K562 (cell line): Measurements from ENCODE around the gene PLA2G2C. TPM values are rescaled to one million over a fixed set of nuclear protein-coding genes. Genes with fewer than 3 reads are reported as not detected.

Experiments used
- BHLHE40 ChIP-seq: IDR thresholded peaks from 2 replicates; pipeline ENCODE4 v1.6.1; 2011; ENCODE audit warnings: low read length, improper control_type of control experiment
- BRD9 ChIP-seq: fragments of 450-650 bp; IDR thresholded peaks from 2 replicates; pipeline ENCODE4 v1.6.1; 2018; ENCODE audit warnings: low read depth; ENCODE audit not compliant: partially characterized antibody
- CAMTA2 ChIP-seq: fragments of 250-450 bp; sonication (Bioruptor Pico); conservative IDR thresholded peaks from 2 replicates; pipeline ENCODE4 v1.5.1; 2022
- CHCHD3 ChIP-seq: fragments of 250-450 bp; sonication (Bioruptor Pico); IDR thresholded peaks from 2 replicates; pipeline ENCODE4 v2.1.2; 2022; ENCODE audit warnings: mild to moderate bottlenecking
- GTF2E2 ChIP-seq: fragments of 200-800 bp; sonication (Bioruptor generic); IDR thresholded peaks from 2 replicates; pipeline ENCODE4 v1.6.1; 2016; ENCODE audit warnings: missing genetic modification characterization, missing compliant biosample characterization
- L3MBTL2 ChIP-seq: fragments of 450-650 bp; IDR thresholded peaks from 2 replicates; pipeline ENCODE4 v1.6.1; 2016; ENCODE audit warnings: mild to moderate bottlenecking, moderate library complexity
- MCM7 ChIP-seq, 2 experiments: fragments of 450-650 bp; IDR thresholded peaks; 2 replicates each; pipeline ENCODE4 v1.6.1; 2016 to 2018
- MTA2 ChIP-seq: fragments of 450-650 bp; IDR thresholded peaks from 2 replicates; pipeline ENCODE4 v1.6.1; 2016; ENCODE audit warnings: low read depth
- MYC ChIP-seq, 2 experiments: fragments of 250-450 bp in 1 of 2; sonication (Bioruptor Pico) in 1 of 2; IDR thresholded peaks; 2 replicates each; pipeline versions ENCODE4 v1.5.1 to v1.6.1; 2012 to 2021; ENCODE audit warnings: low read depth in 2 of 2, borderline replicate concordance in 1 of 2, improper control_type of control experiment in 1 of 2, low read length in 1 of 2, mild to moderate bottlenecking in 1 of 2, moderate library complexity in 1 of 2
- NR4A1 ChIP-seq, 2 experiments: fragments of 250-450 bp in 1 of 2; fragments of 450-650 bp in 1 of 2; sonication (Bioruptor Pico) in 1 of 2; IDR thresholded peaks; 2 replicates each; pipeline versions ENCODE4 v1.4.0 to v1.6.1; 2016 to 2020; ENCODE audit warnings: mild to moderate bottlenecking in 2 of 2, missing compliant biosample characterization in 1 of 2, missing genetic modification characterization in 1 of 2, moderate library complexity in 1 of 2
- PTRF ChIP-seq: fragments of 450-650 bp; IDR thresholded peaks from 2 replicates; pipeline ENCODE4 v1.6.1; 2016; ENCODE audit warnings: mild to moderate bottlenecking, missing genetic modification characterization, missing compliant biosample characterization
- ZFP36 ChIP-seq: fragments of 150-350 bp; IDR thresholded peaks from 2 replicates; pipeline ENCODE4 v1.6.1; 2018; ENCODE audit warnings: low read length, low read depth; ENCODE audit not compliant: partially characterized antibody
- ZNF124 ChIP-seq: sonication (generic); formaldehyde crosslinking; IDR thresholded peaks from 2 replicates; pipeline ENCODE4 v1.8.1; 2022; ENCODE audit warnings: missing genetic modification reagents
- ZNF583 ChIP-seq: fragments of 250-450 bp; sonication (Bioruptor Pico); IDR thresholded peaks from 2 replicates; pipeline ENCODE4 v1.4.0; 2020
- polyA plus RNA-seq, 8 experiments: library from polyadenylated mRNA; depleted of rRNA in 4 of 8; stranded (reverse) in 5 of 8; unstranded in 3 of 8; fragments of >200 nt; fragmentation: Nextera tagmentation in 2 of 8; fragmentation: Illumina TruSeq in 1 of 8; extraction: Ambion mirVana in 2 of 8; extraction: Trizol in 1 of 8; gene quantifications; 2 replicates each; pipeline versions ENCODE4 v1.2.1 to v1.2.3, GENCODE V29; 2011 to 2014; ENCODE audit warnings: inconsistent platforms in 1 of 8, missing spikeins in 1 of 8
- total RNA-seq, 7 experiments: library from RNA; depleted of rRNA in 6 of 7; stranded (reverse); fragments of >200 nt in 6 of 7; fragmentation: Illumina TruSeq in 2 of 7; extraction: Trizol in 2 of 7; gene quantifications; 2 replicates each; pipeline versions ENCODE4 v1.2.1 to v1.2.3, GENCODE V29; 2011 to 2021; ENCODE audit warnings: low replicate concordance in 1 of 7
- TF ChIP-seq, protein P1 (sequence below), 2 experiments: fragments of 450-650 bp; IDR thresholded peaks; 2 replicates each; pipeline ENCODE4 v1.6.1; 2018; ENCODE audit warnings: mild to moderate bottlenecking in 2 of 2, low read depth in 1 of 2; ENCODE audit not compliant: partially characterized antibody in 2 of 2
- TF ChIP-seq, protein P2 (sequence below), 2 experiments: fragments of 450-650 bp in 1 of 2; sonication (generic) in 1 of 2; formaldehyde crosslinking in 1 of 2; IDR thresholded peaks in 1 of 2; conservative IDR thresholded peaks in 1 of 2; 2 replicates each; pipeline versions ENCODE4 v1.6.1 to v1.8.1; 2016 to 2023; ENCODE audit warnings: mild to moderate bottlenecking in 2 of 2, moderate library complexity in 2 of 2, inconsistent platforms in 1 of 2, missing genetic modification reagents in 1 of 2
- TF ChIP-seq, protein P3 (sequence below): fragments of 200-400 bp; formaldehyde crosslinking; IDR thresholded peaks from 2 replicates; pipeline ENCODE4 v1.6.1; 2017; ENCODE audit warnings: mild to moderate bottlenecking, low read depth, low read length, moderate library complexity

Gene PLA2G2C
- total and polyA plus RNA-seq, 9 of the 15 experiments (the other 6 are each of a cell fraction or from before 2014, with no cell fraction given), result 0.14 to 0.49 (median 0.21) TPM

DNA sequence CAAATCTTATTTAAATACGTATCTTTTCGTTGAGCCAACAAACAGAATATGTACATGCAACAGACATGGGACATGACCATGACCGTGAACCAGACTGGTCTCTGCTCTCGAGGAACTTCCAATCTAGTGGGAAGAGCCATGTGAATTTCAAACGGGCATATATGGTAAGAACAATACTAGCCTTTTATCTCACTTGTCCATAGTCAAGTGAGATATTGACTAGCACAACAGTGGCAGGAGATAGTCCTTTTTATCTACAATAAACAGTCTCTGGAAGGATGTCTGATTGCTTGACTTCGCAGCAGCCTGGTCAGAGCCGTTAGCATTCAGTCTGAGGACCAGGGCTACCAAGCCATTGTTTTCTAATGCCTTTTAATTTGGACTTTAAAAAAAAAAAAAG lies 12.6 kb upstream of the PLA2G2C start (continued):
- TF ChIP-seq MTA2 (peak; percentile 92), ZFP36 (peak; percentile 19), CAMTA2 (CRISPR knock-in tag) (no peak), MCM7 (IDR thresholded peaks at IDR 0.05) (no peak), ZNF124 (CRISPR knock-in tag) (no peak), BHLHE40 (peak; percentile 72), CHCHD3 (CRISPR knock-in tag) (no peak), NR4A1 (CRISPR knock-in tag; IDR thresholded peaks at IDR 0.05) (no peak), NR4A1 (tag; IDR thresholded peaks at IDR 0.05) (peak; percentile 87), GTF2E2 (tag) (no peak), ZNF583 (0 out of 2 replicates have a peak, but pooled peaks have one; percentile 50), PTRF (no peak), L3MBTL2 (peak; percentile 92), BRD9 (no peak), MYC (IDR thresholded peaks at IDR 0.05; ENCODE audit: low read depth, low read length) (no peak), MYC (CRISPR knock-in tag; IDR thresholded peaks at IDR 0.05; ENCODE audit: borderline replicate concordance, low read depth) (no peak)
- TF ChIP-seq, protein P1, sequence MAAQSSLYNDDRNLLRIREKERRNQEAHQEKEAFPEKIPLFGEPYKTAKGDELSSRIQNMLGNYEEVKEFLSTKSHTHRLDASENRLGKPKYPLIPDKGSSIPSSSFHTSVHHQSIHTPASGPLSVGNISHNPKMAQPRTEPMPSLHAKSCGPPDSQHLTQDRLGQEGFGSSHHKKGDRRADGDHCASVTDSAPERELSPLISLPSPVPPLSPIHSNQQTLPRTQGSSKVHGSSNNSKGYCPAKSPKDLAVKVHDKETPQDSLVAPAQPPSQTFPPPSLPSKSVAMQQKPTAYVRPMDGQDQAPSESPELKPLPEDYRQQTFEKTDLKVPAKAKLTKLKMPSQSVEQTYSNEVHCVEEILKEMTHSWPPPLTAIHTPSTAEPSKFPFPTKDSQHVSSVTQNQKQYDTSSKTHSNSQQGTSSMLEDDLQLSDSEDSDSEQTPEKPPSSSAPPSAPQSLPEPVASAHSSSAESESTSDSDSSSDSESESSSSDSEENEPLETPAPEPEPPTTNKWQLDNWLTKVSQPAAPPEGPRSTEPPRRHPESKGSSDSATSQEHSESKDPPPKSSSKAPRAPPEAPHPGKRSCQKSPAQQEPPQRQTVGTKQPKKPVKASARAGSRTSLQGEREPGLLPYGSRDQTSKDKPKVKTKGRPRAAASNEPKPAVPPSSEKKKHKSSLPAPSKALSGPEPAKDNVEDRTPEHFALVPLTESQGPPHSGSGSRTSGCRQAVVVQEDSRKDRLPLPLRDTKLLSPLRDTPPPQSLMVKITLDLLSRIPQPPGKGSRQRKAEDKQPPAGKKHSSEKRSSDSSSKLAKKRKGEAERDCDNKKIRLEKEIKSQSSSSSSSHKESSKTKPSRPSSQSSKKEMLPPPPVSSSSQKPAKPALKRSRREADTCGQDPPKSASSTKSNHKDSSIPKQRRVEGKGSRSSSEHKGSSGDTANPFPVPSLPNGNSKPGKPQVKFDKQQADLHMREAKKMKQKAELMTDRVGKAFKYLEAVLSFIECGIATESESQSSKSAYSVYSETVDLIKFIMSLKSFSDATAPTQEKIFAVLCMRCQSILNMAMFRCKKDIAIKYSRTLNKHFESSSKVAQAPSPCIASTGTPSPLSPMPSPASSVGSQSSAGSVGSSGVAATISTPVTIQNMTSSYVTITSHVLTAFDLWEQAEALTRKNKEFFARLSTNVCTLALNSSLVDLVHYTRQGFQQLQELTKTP (IDR thresholded peaks at IDR 0.05; ENCODE audit: low read depth in 1 of 2, partially characterized antibody in 2 of 2), result peak in 1 of 2 experiments; percentile 38
- TF ChIP-seq, protein P2, sequence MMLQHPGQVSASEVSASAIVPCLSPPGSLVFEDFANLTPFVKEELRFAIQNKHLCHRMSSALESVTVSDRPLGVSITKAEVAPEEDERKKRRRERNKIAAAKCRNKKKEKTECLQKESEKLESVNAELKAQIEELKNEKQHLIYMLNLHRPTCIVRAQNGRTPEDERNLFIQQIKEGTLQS (IDR thresholded peaks at IDR 0.05), result no peak
- TF ChIP-seq, protein P2 (CRISPR knock-in tag; conservative IDR thresholded peaks at IDR 0.05), result no peak
- TF ChIP-seq, protein P3, sequence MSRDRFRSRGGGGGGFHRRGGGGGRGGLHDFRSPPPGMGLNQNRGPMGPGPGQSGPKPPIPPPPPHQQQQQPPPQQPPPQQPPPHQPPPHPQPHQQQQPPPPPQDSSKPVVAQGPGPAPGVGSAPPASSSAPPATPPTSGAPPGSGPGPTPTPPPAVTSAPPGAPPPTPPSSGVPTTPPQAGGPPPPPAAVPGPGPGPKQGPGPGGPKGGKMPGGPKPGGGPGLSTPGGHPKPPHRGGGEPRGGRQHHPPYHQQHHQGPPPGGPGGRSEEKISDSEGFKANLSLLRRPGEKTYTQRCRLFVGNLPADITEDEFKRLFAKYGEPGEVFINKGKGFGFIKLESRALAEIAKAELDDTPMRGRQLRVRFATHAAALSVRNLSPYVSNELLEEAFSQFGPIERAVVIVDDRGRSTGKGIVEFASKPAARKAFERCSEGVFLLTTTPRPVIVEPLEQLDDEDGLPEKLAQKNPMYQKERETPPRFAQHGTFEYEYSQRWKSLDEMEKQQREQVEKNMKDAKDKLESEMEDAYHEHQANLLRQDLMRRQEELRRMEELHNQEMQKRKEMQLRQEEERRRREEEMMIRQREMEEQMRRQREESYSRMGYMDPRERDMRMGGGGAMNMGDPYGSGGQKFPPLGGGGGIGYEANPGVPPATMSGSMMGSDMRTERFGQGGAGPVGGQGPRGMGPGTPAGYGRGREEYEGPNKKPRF, result no peak
